GM18502 (cell line): ENCODE data around the gene SPOCK1.

ENCODE experiments used
- ATAC-seq: cut with Tn5 transposase; IDR thresholded peaks from one replicate; pipeline ENCODE4 v1.9.1; 2021; ENCODE audit warnings: mild to moderate bottlenecking; ENCODE audit not compliant: unreplicated experiment, poor library complexity

The SPOCK1 gene

DNA sequence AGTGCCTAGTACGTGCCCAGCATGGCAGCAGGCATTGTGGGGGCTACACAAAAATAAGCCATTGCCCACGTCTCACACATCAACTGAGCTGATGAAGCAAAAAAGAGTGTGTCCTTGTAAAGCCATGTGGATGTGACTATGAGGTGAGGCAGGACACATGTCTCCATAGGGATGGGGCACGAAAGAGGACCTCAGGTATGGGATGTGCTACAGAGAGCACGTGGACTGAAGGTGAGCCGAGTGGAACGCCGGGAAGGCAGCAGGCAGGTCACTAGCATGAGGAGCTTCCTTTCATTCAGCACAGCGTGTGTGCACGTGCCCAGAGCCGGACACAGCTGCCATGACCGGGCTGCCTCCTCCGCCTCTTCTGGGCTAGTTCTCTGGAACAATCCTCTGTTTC is 429.8 kb downstream of the SPOCK1 start:
- ATAC-seq, result no peak

DNA sequence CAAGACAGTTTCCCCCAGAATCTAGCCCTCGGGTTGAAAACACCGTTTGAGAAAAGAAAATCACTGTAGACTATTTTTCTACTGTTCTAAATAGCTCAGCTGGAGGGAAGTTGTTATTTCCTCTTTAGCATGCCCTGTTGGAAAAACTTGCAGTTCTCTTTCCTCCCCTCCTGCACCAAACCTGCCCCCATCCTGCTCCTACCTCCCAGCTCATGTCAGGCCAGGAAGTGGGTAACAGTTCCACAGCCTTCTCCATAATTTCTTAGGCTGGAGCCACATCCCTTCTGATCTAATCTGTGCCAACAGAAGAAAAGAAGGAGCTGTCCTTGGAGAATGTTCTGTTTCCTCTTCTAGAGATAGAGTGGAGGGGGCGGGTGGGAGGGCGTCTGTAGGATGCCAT is 437.7 kb downstream of the SPOCK1 start:
- no peak for ATAC-seq

DNA sequence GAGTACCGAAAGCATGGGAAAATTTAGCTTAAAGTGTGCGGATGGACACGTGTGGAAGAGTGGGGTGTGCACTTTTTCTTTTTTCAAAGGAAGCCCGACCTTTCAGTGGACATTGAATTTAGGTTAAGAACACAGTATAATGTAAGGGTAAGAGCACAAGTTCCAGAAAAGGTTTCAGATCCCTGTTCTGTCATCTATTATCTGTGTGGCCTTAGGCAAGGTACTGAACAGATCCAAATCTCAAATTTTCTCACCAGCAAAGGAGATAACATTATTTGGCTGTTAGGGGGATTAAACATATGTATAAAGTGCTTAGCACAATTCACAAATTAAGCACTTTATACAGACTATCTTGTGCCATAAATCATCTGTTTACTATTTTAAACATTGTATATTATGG is 441.0 kb downstream of the SPOCK1 start:
- no peak for ATAC-seq

DNA sequence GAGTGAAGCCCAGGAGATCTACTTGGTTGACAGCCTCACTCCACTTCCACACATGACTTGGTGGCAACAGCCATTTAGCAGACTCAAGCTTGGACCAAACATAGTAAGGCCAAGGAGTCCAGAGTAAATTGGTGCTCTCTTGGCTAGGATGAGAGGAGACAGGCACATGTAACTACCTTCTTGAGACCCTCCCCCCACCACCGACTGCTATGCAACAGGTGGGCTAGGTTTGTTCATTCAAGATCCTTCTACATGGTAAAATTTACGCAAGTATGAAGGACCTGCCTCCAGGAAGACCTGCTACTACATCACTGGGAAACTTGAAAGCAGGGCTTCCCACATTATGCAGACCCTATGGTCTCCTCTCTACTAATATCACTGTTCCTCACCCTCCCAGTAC is 442.4 kb downstream of the SPOCK1 start:
- ATAC-seq, result no peak

DNA sequence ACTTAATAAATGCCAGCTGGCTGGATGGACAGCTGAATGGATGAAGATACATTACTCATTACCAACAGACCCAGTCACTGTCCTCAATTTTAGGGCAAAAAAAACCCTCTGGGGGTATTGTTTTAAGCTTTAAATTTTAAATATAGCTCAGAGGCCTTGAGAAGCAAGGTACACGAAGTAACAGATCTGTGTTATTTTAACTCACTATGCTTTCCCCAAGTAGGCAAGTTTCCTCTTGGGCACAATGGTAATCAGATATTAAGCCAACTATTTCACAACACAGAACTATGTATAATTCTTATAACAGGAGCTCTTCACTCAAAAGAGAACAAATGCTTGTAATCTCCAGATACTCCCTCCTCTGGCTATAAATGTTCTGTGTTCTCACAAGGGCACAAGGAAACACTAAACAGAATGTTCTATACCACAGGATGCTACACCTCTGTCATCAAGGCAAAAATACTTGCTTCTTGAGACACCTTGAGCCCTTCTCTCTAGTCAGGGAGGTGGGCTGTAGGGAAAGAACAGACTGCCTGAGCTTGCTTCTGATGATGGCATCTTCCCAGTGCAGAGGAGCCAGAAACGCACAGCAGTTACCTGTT is 443.8 kb downstream of the SPOCK1 start:
- ATAC-seq, result no peak

DNA sequence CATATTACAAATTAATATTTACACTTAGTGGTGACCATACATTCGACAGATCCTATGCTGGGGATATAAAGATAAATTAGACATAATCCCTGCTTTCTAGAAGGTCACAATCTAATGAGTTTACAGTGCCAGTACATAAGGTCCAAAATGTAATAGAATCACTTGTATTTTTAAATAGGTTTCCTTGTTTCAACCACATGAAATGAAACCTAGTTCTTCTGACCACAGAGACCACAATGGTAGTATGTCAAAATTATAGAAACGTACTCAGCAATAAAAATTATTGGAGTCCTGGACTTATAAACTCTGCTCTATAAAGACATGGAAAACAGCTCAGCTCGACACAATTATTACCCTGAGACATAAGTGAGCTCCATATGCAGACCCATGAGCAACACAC is 444.3 kb downstream of the SPOCK1 start:
- ATAC-seq, result no peak

DNA sequence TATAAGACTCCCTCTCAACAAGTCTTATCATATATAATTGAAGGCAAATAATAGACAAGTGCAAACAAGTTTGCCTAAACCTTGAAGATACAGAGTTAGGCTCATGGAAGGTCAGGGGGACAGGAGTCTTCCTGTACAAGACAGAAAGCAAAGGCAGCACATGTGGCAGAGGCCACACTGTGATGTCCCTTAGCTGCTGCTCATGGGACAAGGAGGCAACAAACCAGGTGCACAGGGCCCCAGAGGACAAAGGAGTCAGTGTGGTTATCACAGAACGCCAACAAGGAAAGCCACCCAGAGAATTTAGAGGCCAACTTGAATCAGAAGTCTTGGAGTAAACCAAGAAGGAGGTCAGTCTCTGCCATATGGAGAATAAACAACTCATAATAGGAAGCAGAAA is 444.8 kb downstream of the SPOCK1 start:
- no peak for ATAC-seq

DNA sequence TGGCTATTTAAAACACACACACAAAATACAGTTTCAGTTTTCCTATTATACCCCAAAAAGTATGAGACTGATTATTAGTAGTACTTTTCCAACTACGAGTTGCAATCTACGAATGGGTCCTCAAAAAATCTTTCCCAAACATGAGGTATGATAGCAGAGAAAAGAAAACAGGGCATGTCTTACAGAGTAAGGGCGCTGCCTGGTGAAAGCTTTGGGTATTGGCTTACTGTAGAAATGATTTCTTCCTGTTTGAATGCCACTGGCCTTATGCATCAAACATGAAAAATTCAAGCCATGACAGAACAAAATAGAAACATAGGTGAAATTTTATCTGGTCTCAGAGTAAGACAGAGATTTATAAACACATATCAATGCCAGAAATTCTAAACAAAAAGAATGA is 448.0 kb downstream of the SPOCK1 start:
- ATAC-seq, result no peak

DNA sequence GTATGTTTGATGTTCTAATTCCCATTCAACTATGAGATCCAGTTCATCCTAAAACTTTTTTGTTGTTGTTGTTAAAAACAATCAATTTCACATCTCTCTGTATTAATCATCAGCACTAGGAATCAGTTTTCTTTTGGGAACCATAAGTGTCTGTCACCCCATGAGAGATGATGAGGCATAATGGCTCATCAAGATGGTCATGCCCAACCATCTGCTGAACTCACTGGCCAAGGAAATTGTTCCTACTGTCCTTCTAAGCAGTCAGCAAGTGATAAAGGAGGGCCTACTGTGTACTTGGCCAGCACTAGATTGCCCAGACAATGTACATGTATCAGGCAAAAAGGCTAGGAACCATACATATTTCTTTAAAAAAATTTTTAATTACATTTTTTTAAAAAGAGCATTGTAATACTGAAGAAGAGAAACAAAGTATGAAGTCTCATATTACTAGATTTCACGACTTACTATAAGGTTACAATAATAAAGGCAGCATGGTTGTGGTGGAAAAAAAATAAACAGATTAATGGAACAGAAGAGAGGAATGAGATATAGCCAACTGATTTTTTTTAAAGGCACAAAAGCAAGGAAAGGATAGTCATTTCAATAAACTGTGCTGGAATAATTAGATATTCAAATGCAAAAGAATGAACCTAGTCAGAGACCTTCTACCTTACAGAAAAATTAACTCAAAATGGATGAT is 458.3 kb downstream of the SPOCK1 start:
- ATAC-seq, result no peak

DNA sequence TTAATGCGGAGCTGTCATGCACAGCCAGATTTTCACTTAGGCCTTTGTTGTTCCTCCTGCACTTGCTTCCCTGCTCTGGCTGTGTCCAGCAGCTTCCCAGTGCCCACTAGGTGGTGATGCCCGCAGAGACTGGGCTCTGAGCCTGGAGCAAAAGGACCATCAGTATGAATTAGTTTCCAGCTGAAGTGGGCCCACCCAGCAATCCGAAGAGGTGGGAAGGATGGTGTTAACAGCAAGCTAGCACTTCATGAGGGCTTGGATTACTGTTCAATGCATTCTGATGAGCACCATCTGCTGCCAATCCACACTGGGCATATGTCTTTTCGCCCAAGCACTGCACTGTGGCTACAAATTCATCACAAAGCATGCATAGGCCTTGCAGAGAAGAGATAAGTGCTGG is 459.1 kb downstream of the SPOCK1 start:
- ATAC-seq, result no peak

DNA sequence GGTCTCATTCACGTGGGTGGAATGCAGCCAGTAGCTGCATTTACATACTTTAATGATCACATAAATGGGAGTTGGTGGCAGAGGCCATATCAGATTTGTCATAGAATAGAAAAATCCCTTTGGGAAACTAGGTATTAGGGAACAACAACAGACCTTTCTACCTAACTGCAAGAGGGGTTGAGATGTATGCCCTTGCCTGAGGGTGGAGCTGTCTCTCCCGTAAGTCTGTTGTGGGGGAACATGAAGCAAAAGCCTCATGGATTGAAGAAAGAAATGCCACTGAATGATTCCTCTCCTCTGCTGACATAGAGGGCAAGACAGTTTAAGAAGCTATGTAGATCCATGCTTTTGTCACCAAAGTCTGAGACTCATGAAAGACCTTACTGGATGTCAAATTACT is 461.3 kb downstream of the SPOCK1 start:
- ATAC-seq, result no peak

DNA sequence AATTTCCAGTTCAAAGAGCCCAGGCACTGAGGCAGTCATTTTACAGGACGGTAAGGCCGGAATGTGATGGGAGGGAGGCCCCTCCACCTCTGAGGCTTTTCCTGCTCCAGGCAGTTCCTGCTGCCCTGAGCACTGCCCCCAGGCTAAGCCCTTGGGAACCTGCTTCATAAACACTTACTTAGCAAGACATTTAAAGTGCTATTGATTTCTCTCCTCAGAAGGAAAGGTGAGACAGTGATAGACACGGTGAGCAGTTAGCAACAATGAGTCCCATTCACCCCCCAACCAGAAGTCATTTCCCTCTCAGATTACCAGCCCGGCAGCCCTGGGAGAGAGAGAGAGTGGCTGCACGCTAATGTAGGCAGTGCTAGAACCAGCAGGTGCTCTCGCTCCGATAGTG is 462.5 kb downstream of the SPOCK1 start:
- no peak for ATAC-seq

DNA sequence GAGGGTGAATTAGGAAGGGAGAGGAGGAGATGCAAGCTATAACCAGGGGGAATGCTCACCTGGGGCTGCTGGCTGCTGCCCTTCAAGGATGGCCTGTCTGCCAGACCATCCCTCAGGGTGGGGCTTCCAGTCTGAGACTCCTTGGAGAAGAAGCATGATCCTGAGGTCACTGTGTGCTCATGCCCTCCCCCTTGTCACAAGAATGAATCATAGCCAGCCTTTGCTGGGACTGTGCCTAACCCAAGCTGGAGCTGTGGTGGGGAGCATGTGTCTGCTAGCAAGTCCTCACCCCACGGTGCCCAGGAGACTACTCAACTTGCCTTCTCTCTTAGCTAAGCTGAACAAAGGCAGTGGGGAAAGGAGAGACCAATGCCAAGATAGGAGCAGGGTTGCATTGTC is 463.6 kb downstream of the SPOCK1 start:
- ATAC-seq, result no peak

DNA sequence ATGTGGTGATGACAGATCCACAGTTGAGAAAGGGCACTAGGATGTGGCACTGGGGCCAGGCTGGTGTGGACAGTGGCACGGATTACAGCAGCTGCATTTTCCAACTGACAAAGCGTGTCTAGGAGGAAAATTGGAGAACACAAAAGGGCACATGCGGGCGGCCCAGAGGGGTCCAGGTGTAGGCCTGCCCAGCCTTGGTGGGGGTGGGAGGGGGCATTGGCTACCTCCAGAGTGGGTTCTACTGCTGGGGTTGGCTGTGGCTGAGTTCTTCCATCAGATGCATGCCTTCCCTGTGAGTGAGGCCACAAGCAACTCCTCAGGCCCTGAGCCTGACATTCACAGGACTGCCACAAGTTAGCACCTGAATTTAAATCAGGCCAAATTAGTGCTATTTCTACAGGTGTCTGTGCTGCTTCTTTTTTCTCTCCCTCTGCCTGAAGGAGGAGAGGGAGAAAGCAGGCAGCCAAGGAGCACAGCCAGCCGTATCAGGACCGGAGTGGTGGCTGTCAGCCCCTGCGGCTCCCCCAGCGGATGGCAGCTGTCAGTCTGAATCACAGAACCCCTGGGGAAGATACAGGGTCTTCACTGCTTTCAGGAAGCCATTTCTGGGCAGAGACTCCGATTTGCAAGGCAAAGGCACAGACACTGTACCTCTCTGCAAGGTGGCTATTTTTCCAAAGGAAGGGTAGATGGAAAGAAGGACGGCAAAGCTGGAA is 464.2 kb downstream of the SPOCK1 start:
- ATAC-seq, result no peak

DNA sequence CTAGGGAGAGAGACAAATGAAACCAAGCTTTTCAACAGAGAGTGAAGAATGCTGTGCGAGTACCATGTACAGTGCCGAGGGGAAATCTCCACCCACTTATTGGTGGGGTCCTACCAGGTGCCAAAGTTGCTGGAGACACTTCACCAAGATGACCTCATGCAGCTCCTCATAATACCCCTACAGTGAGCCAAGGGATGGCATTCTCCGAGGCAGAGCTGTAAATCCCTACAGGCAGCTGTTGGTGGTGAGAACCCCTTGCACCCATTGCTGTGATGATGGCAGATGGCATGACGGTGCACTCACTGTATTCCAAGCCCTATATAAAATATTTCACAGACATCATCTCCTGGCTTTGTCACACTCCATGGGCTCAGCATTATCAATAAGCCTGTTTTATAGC is 464.9 kb downstream of the SPOCK1 start:
- ATAC-seq, result no peak

DNA sequence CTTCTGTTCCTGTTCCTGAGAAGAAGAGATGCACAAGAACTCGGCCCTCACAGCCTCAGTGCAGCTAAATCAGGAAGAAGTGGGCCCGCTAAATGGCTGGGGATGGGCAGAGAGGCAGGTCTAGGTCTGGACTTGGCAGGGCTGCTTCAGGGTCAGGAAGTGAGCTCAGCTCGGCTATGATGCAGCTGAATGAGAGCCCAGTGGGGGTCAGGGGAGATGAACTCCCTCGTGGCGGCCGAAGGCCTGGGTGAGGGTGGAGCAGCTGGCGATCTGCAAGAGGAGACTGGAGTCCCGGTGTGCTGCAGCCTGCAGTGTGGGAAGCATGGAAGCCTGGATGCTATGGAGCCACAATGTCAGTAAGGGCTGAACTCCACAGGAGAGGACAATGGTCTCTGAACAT is 466.2 kb downstream of the SPOCK1 start:
- ATAC-seq, result no peak

DNA sequence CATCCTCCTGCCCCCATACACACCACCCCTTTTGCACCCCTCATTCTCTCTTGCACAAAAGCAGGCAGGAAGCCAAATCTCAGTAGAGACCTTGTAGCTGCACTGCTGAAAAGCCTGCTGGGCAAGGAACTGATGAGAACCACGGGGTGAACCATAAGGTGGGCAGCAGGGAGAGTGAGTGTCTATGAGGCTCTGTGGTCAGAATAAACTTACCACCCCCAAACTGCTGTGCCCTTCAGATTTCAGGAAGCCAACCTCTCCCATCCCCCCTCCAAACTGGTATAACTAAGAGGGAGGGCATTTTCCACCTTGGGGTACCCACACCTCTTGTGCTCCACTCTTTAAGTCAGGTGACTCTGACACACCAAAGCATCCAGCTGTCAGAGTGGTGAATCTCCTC is 471.4 kb downstream of the SPOCK1 start:
- ATAC-seq, result no peak

DNA sequence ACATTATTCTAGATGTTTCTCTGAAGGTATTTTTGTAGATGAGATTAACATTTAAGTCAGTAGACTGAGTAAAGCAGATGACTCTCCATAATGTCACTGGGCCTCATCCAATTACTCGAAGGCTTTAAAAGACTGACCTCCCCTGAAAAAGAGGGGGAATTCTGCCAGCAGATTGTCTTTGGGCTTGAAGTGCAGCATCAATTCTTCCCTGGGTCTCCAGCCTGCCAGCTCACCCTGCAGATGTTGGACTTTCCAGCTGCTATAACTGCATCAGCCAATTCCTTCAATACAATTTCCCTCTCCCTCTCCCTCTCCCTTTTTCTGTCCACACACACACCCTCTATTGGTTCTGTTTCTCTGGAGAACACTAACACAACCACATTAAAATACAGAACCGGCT is 472.8 kb downstream of the SPOCK1 start:
- ATAC-seq, result no peak

DNA sequence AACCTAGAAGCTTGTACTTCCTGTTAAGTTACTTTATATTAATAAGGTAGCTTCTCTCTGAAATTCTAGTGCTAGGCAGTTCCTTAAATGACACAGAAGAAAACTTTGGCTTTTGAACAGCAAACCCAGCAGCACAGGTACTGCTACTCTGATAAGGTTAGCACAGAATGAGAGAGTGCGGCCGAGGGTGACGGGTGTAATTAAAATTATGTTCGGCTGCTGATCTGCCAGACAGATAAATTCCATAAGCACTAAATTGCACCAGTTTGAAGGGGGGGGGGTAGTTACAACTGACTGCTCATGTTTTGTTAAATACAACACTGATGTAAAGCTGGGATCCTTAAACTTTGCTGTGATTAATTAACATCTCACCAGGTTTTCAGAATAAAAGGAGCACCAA is 475.1 kb downstream of the SPOCK1 start:
- no peak for ATAC-seq

DNA sequence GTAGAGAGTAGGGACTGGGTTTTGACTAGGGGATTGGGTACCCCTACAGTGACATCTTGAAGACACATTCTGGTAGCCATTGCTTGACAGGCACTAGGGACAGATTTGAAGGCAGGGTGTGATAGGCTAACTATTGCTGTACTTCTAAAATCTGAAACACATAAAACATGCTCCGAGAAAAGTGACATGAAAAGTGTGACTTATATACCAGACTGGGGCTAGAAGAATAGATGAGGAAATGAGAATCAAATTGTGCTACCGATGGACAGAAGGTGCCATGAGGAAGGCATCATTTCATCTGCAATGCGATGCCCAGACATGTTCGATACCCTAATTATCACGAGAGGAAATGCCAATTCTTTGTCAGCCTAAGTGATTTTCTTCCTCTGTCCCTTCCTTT is 475.8 kb downstream of the SPOCK1 start:
- ATAC-seq, result no peak

DNA sequence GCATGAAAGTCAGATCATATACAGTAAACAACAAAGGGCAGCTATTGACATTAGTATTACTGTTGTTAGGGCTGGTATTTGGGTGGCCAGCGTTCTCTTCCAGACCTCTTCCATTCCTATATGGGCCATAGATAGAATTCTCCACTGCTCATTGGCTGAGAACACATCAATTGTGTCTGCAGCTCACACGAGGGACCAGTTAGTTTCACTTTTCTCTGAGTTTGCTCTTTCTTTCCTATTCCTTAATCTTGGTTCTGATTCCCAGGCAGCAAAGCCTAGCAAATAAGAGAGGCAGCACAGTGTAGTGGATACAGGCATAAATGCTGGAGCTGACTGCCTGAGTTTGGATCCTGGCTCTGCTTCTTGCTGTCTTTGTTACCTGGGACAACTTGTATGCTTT is 476.4 kb downstream of the SPOCK1 start:
- no peak for ATAC-seq

DNA sequence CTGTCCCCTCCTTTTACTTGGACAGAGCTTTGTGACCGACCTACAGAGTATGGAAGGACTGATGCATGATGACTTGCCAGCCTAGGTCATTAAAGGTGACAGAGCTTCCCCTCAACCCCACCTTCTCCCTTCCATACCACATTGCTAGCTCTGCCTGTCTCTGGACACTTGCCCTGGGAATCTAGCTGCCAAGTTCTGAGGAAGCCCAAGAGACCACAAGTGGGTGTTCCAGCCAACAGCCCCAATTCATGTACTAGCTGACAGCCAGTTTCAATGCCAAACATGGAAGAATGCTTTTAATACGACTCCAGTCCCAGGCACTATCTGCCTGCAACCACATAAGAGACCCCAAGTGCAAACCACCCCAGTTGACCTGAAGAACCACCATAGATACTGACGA is 477.1 kb downstream of the SPOCK1 start:
- ATAC-seq, result no peak
